GM21529 (cell line): ENCODE data around the gene TAGLN3.

ENCODE experiments used
- ATAC-seq: cut with Tn5 transposase; IDR thresholded peaks from one replicate; pipeline ENCODE4 v1.9.1; 2021; ENCODE audit not compliant: unreplicated experiment

Gene TAGLN3

GRCh38 chr3:112043621-112044201 is 45.0 kb downstream of the TAGLN3 start:
- peak; percentile 90 for ATAC-seq

GRCh38 chr3:112046599-112046998 is 47.9 kb downstream of the TAGLN3 start:
- no peak for ATAC-seq

GRCh38 chr3:112047264-112047663 is 48.5 kb downstream of the TAGLN3 start:
- no peak for ATAC-seq

GRCh38 chr3:112048911-112049310 is 50.2 kb downstream of the TAGLN3 start:
- no peak for ATAC-seq

- no peak for ATAC-seq
These were observed 54.5 kb downstream of the TAGLN3 start for GRCh38 chr3:112053229-112053628.

GRCh38 chr3:112056451-112056929 is 57.8 kb downstream of the TAGLN3 start:
- no peak for ATAC-seq

- no peak for ATAC-seq
These were observed 60.8 kb downstream of the TAGLN3 start for GRCh38 chr3:112059497-112059896.

GRCh38 chr3:112061152-112061551 is 62.4 kb downstream of the TAGLN3 start:
- no peak for ATAC-seq
